H1 (cell line): Measurements from ENCODE around the gene NRP2. TPM values are rescaled to one million over a fixed set of nuclear protein-coding genes. Genes with fewer than 3 reads are reported as not detected.
A peak's percentile ranks its signal among the peaks of the same experiment; 100 is the strongest.

Experiments used
- CTCF ChIA-PET: fragments of 300-600 bp; sonication (Branson Sonifier 250); formaldehyde crosslinking; loops from one replicate; lab custom pipeline; 2021; ENCODE audit not compliant: partially characterized antibody; lab: Charles Lee
- POLR2A ChIA-PET: fragments of 300-600 bp; sonication (Branson Sonifier 250); formaldehyde crosslinking; loops from one replicate; lab custom pipeline; 2021; ENCODE audit warnings: inconsistent platforms; ENCODE audit not compliant: partially characterized antibody; lab: Charles Lee
- DNase-seq, 2 experiments: peaks; one replicate each; pipeline versions ENCODE4 v3.0.0 to v3.0.0-alpha.2; 2010 to 2022; ENCODE audit warnings: low spot score in 2 of 2, low read depth in 1 of 2, mixed read lengths in 1 of 2
- FAIRE-seq: peaks from 2 replicates; lab custom pipeline; 2011; peaks lifted over from hg19 to GRCh38; lab: Jason Lieb, UNC
- H2AFZ ChIP-seq: 2 replicates; pipeline ENCODE4 v1.8.1; 2012; ENCODE audit warnings: low read length, inconsistent platforms
- H2AK5ac ChIP-seq: 2 replicates; pipeline ENCODE4 v1.6.1; 2013; ENCODE audit warnings: low read depth, low read length
- H2BK120ac ChIP-seq: replicated peaks from 2 replicates; pipeline ENCODE3; 2013; ENCODE audit warnings: low read depth, low read length, inconsistent platforms
- H2BK12ac ChIP-seq: 2 replicates; pipeline ENCODE4 v1.6.1; 2013; ENCODE audit warnings: low read depth, low read length
- H2BK15ac ChIP-seq: 2 replicates; pipeline ENCODE4 v1.6.1; 2013; ENCODE audit warnings: low read length
- H2BK20ac ChIP-seq: 2 replicates; pipeline ENCODE4 v1.6.1; 2013; ENCODE audit warnings: low read length
- H2BK5ac ChIP-seq: 2 replicates; pipeline ENCODE4 v1.6.1; 2013; ENCODE audit warnings: low read depth, low read length
- H3K14ac ChIP-seq: 2 replicates; pipeline ENCODE4 v1.6.1; 2013; ENCODE audit warnings: inconsistent platforms; ENCODE audit not compliant: insufficient read length
- H3K18ac ChIP-seq: 2 replicates; pipeline ENCODE4 v1.6.1; 2013; ENCODE audit warnings: low read length; ENCODE audit errors: extremely low read depth
- H3K23ac ChIP-seq: 2 replicates; pipeline ENCODE4 v1.6.1; 2013; ENCODE audit warnings: inconsistent platforms; ENCODE audit not compliant: insufficient read length
- H3K23me2 ChIP-seq: 2 replicates; pipeline ENCODE4 v1.6.1; 2013; ENCODE audit warnings: low read depth, low read length
- H3K27ac ChIP-seq: 2 replicates; pipeline ENCODE4 v1.6.1; 2011; ENCODE audit warnings: low read depth, low read length, inconsistent platforms
- H3K27me3 ChIP-seq, 4 experiments: replicated peaks in 1 of 4; 1 replicate in 1 of 4; 2 replicates in 3 of 4; pipeline versions ENCODE4 v1.6.1 to v1.8.1; 2011 to 2013; ENCODE audit warnings: low read length in 3 of 4, mild to moderate bottlenecking in 3 of 4, inconsistent platforms in 2 of 4, mixed read lengths in 2 of 4, moderate library complexity in 1 of 4; ENCODE audit not compliant: control insufficient read depth in 3 of 4, insufficient read depth in 3 of 4; ENCODE audit errors: extremely low read depth in 1 of 4
- H3K36me3 ChIP-seq, 4 experiments: 2 replicates each; pipeline versions ENCODE4 v1.6.1 to v1.8.1; 2011 to 2013; ENCODE audit warnings: mild to moderate bottlenecking in 4 of 4, low read length in 3 of 4, moderate library complexity in 2 of 4, control low read depth in 1 of 4, inconsistent platforms in 1 of 4; ENCODE audit not compliant: insufficient read depth in 4 of 4, control insufficient read depth in 2 of 4
- H3K4ac ChIP-seq: replicated peaks from 2 replicates; pipeline ENCODE3; 2013; ENCODE audit warnings: low read length, low read depth, mixed read lengths, inconsistent platforms; ENCODE audit not compliant: insufficient read length
- H3K4me1 ChIP-seq, 4 experiments: replicated peaks in 1 of 4; 1 replicate in 1 of 4; 2 replicates in 3 of 4; pipeline versions ENCODE4 v1.6.1 to v1.8.1; 2011 to 2013; ENCODE audit warnings: low read length in 3 of 4, inconsistent platforms in 2 of 4, mixed read lengths in 1 of 4; ENCODE audit not compliant: insufficient read depth in 4 of 4, control insufficient read depth in 3 of 4
- H3K4me2 ChIP-seq, 2 experiments: 2 replicates each; pipeline versions ENCODE4 v1.6.1 to v1.8.1; 2011 to 2013; ENCODE audit warnings: low read depth in 2 of 2, low read length in 2 of 2, control low read depth in 1 of 2, inconsistent platforms in 1 of 2, mild to moderate bottlenecking in 1 of 2; ENCODE audit not compliant: insufficient read depth in 1 of 2
- H3K4me3 ChIP-seq, 4 experiments: fragments of 200-600, 300-600 bp in 1 of 4; sonication (generic), shearing (Covaris generic), sonication (Bioruptor Twin) in 1 of 4; 2 replicates each; pipeline versions ENCODE4 v1.5.1 to v1.8.1; 2011 to 2016; ENCODE audit warnings: low read length in 4 of 4, low read depth in 3 of 4, control low read depth in 2 of 4, inconsistent platforms in 2 of 4, mild to moderate bottlenecking in 2 of 4, mixed read lengths in 1 of 4, moderate library complexity in 1 of 4; ENCODE audit not compliant: insufficient read depth in 2 of 4; ENCODE audit errors: extremely low read depth in 1 of 4
- H3K56ac ChIP-seq: replicated peaks from 2 replicates; pipeline ENCODE3; 2013; ENCODE audit warnings: low read depth, mild to moderate bottlenecking, mixed read lengths, low read length, inconsistent platforms; ENCODE audit not compliant: insufficient read length
- H3K79me1 ChIP-seq: 2 replicates; pipeline ENCODE4 v1.6.1; 2013; ENCODE audit warnings: low read depth, low read length, control low read depth
- H3K79me2 ChIP-seq, 2 experiments: 2 replicates each; pipeline versions ENCODE4 v1.6.1 to v1.8.1; 2012 to 2013; ENCODE audit warnings: low read length in 2 of 2, mild to moderate bottlenecking in 2 of 2, inconsistent platforms in 1 of 2; ENCODE audit not compliant: insufficient read depth in 2 of 2, control insufficient read depth in 1 of 2
- H3K9ac ChIP-seq, 4 experiments: replicated peaks in 1 of 4; 1 replicate in 1 of 4; 2 replicates in 3 of 4; pipeline versions ENCODE4 v1.6.1 to v1.8.1; 2011 to 2013; ENCODE audit warnings: low read depth in 3 of 4, low read length in 3 of 4, control low read depth in 2 of 4, mild to moderate bottlenecking in 2 of 4, moderate library complexity in 2 of 4, inconsistent platforms in 1 of 4; ENCODE audit errors: extremely low read depth in 1 of 4
- H3K9me3 ChIP-seq, 2 experiments: 2 replicates each; pipeline versions ENCODE4 v1.6.1 to v1.8.1; 2012 to 2013; ENCODE audit warnings: mild to moderate bottlenecking in 2 of 2, moderate library complexity in 2 of 2, control low read depth in 1 of 2, inconsistent platforms in 1 of 2, low read depth in 1 of 2, low read length in 1 of 2, mixed read lengths in 1 of 2; ENCODE audit not compliant: insufficient read depth in 2 of 2
- H4K20me1 ChIP-seq, 2 experiments: replicated peaks in 1 of 2; 2 replicates each; pipeline versions ENCODE3 to v1.8.1; 2011 to 2013; ENCODE audit warnings: inconsistent platforms in 2 of 2, low read length in 2 of 2, mild to moderate bottlenecking in 1 of 2; ENCODE audit not compliant: insufficient read depth in 2 of 2, control insufficient read depth in 1 of 2
- H4K5ac ChIP-seq: 2 replicates; pipeline ENCODE4 v1.6.1; 2013; ENCODE audit warnings: low read length, low read depth, mixed read lengths, inconsistent platforms; ENCODE audit not compliant: insufficient read length
- H4K8ac ChIP-seq: 2 replicates; pipeline ENCODE4 v1.8.0; 2013; ENCODE audit warnings: mild to moderate bottlenecking, moderate library complexity, low read length, inconsistent platforms; ENCODE audit not compliant: insufficient read depth; ENCODE audit errors: extremely low read depth
- H4K91ac ChIP-seq: replicated peaks from 2 replicates; pipeline ENCODE3; 2013; ENCODE audit warnings: low read length, mixed read lengths, inconsistent platforms; ENCODE audit not compliant: insufficient read length
- ATF2 ChIP-seq: IDR thresholded peaks from 2 replicates; pipeline ENCODE4 v1.6.1; 2012; ENCODE audit warnings: low read length, inconsistent platforms
- BACH1 ChIP-seq: IDR thresholded peaks from 2 replicates; pipeline ENCODE4 v1.6.1; 2012; ENCODE audit warnings: low read length, improper control_type of control experiment
- CEBPB ChIP-seq: IDR thresholded peaks from 2 replicates; pipeline ENCODE4 v1.6.1; 2012; ENCODE audit warnings: low read depth, low read length
- CHD1 ChIP-seq: IDR thresholded peaks from 2 replicates; pipeline ENCODE4 v1.6.1; 2012; ENCODE audit warnings: low read depth, low read length, improper control_type of control experiment
- CREB1 ChIP-seq: IDR thresholded peaks from 2 replicates; pipeline ENCODE4 v1.6.1; 2012; ENCODE audit warnings: inconsistent platforms
- EGR1 ChIP-seq: IDR thresholded peaks from 2 replicates; pipeline ENCODE4 v1.6.1; 2011; ENCODE audit warnings: low read depth, low read length, borderline replicate concordance
- JUND ChIP-seq: IDR thresholded peaks from 2 replicates; pipeline ENCODE4 v1.6.1; 2011; ENCODE audit warnings: mild to moderate bottlenecking, improper control_type of control experiment, low read length
- POLR2AphosphoS5 ChIP-seq: IDR thresholded peaks from 2 replicates; pipeline ENCODE4 v1.6.1; 2011; ENCODE audit warnings: low read depth, low read length
- RNF2 ChIP-seq: fragments of 200-900, 300-1000 bp; sonication (generic); IDR thresholded peaks from 2 replicates; pipeline ENCODE4 v1.7.1; 2016; ENCODE audit warnings: borderline replicate concordance, low read depth, mild to moderate bottlenecking, antibody characterized with exemption, low read length; ENCODE audit not compliant: poor library complexity, severe bottlenecking; ENCODE audit errors: missing control alignments
- SP4 ChIP-seq: IDR thresholded peaks from 2 replicates; pipeline ENCODE4 v1.6.1; 2012; ENCODE audit warnings: low read length, inconsistent platforms
- YY1 ChIP-seq: IDR thresholded peaks from 2 replicates; pipeline ENCODE4 v1.6.1; 2011; ENCODE audit warnings: low read depth, mild to moderate bottlenecking, low read length
- ZNF274 ChIP-seq: IDR thresholded peaks from 2 replicates; pipeline ENCODE4 v1.7.0; 2012; ENCODE audit warnings: low read length, borderline replicate concordance; ENCODE audit errors: extremely low read depth
- WGBS, 2 experiments: shearing (Covaris generic) in 1 of 2; methylation state at CpG; one replicate each; pipeline versions ENCODE4 v1.1.6 to v1.1.7; 2013 to 2015; ENCODE audit warnings: low lambda C conversion rate in 2 of 2, mixed read lengths in 2 of 2, inconsistent platforms in 1 of 2, low coverage in 1 of 2, missing lambda C conversion rate in 1 of 2; ENCODE audit not compliant: insufficient replicate concordance in 2 of 2, insufficient coverage in 1 of 2, insufficient read length in 1 of 2; ENCODE audit errors: extremely low coverage in 1 of 2, missing lambda C conversion rate in 1 of 2; 5-methylcytosine and 5-hydroxymethylcytosine counted together
- polyA plus RNA-seq, 7 experiments: library from polyadenylated mRNA; depleted of rRNA in 3 of 7; stranded (reverse) in 5 of 7; unstranded in 2 of 7; fragments of >200 nt in 5 of 7; fragments of 200-250 nt in 2 of 7; gene quantifications; 1 replicate in 5 of 7; 2 replicates in 1 of 7; 4 replicates in 1 of 7; pipeline versions ENCODE4 v1.2.1 to v1.2.3, GENCODE V29; 2011 to 2013; ENCODE audit warnings: missing spikeins in 2 of 7, mixed read lengths in 2 of 7
- total RNA-seq: library from RNA; stranded (reverse); fragmentation: NEBNext Ultra II Directional; extraction: Animal tissue kit (Norgen Biotek cat#: 25700); gene quantifications from 2 replicates; pipeline ENCODE4 v1.2.1, GENCODE V29; 2021

The NRP2 gene
- total and polyA plus RNA-seq, 2 of the 8 experiments (the other 6 are each of a cell fraction or from before 2014, with no cell fraction given), result 32.0 to 37.8 TPM

- no peaks in the 10 kb centered on the region; the same call in 1 of the 2 replicates for H3K79me1 ChIP-seq
- FAIRE-seq, result no peak
- no peaks in the 10 kb centered on the region for H3K9me3 ChIP-seq
- H2BK12ac ChIP-seq, result no peak overlapping the region; the same call in 1 of the 2 replicates
- WGBS, 2 experiments, result 87% methylated on average over 8 of the region's 8 CpGs; no CpG with 5 or more reads in 1 of the 2 experiments
- ChIA-PET CTCF (interaction anchor here (0.6 to 1.1 kb wide), 5 partner anchors 17 to 803 kb away, joined by 3 to 4 read pairs (median 3); no protein-coding TSS in a partner anchor), POLR2A (interaction anchor here (1.2 kb wide), 1 partner anchor 21 kb away, joined by 3 read pairs; the partner anchor contains the start of gene NRP2)
- H2AK5ac ChIP-seq, result no peak overlapping the region
- H3K56ac ChIP-seq, result no peak overlapping the region
- peaks cover 0 to 13% (median 7%) of the 10 kb centered on the region in 4 experiments; a peak in 5 of 7 replicates for H3K4me1 ChIP-seq
- H3K36me3 ChIP-seq, result no peaks in the 10 kb centered on the region
- no peak overlapping the region for H4K8ac ChIP-seq
- H4K91ac ChIP-seq, result no peak overlapping the region
- no peaks in the 10 kb centered on the region for H3K27me3 ChIP-seq
- no peaks in the 10 kb centered on the region for H4K20me1 ChIP-seq
- peaks cover 0 to 4% of the 10 kb centered on the region in 2 experiments; a peak in 2 of 4 replicates for H3K79me2 ChIP-seq
- H3K27ac ChIP-seq, result no peak overlapping the region
- H2BK20ac ChIP-seq, result no peak overlapping the region
- no peak overlapping the region for H3K18ac ChIP-seq
- 0 out of 2 replicates have a peak overlapping the region, but pooled peaks have one; percentile 8 for H2BK15ac ChIP-seq
- no peaks in the 10 kb centered on the region for H3K23me2 ChIP-seq
- no peak overlapping the region for H3K4ac ChIP-seq
- no peak overlapping the region for H2BK120ac ChIP-seq
- TF ChIP-seq CHD1 (no peak), BACH1 (no peak), POLR2AphosphoS5 (no peak), YY1 (no peak), SP4 (no peak), RNF2 (no peak), CEBPB (no peak), JUND (no peak), CREB1 (no peak), EGR1 (no peak), ATF2 (no peak), ZNF274 (no peak)
- TF ChIP-seq, all 59 proteins: peak for 0
- no peak overlapping the region for H3K4me2 ChIP-seq
- no peak overlapping the region for H3K9ac ChIP-seq
- H3K14ac ChIP-seq, result no peak overlapping the region
- H2BK5ac ChIP-seq, result no peak overlapping the region
- no peak for DNase-seq
- no peak overlapping the region for H4K5ac ChIP-seq
- H3K23ac ChIP-seq, result no peak overlapping the region
- H2AFZ ChIP-seq, result no peak overlapping the region
- no peak overlapping the region for H3K4me3 ChIP-seq
Measured at GRCh38 chr2:205703471-205704126, 21.3 kb downstream of the NRP2 start.
